GM19023 (cell line): ENCODE measurements around the gene PKD1.

Experiments
- ATAC-seq: cut with Tn5 transposase; IDR thresholded peaks from one replicate; pipeline ENCODE4 v1.9.1; 2021; ENCODE audit warnings: mild to moderate bottlenecking, moderate library complexity; ENCODE audit not compliant: unreplicated experiment

PKD1 gene

GRCh38 chr16:2078691-2079090 lies 57.0 kb downstream of the PKD1 start:
- no peak for ATAC-seq

- ATAC-seq, result no peak
Observed at GRCh38 chr16:2078096-2078495, 57.6 kb downstream of the PKD1 start.

GRCh38 chr16:2077696-2078095 lies 58.0 kb downstream of the PKD1 start:
- ATAC-seq, result no peak

DNA sequence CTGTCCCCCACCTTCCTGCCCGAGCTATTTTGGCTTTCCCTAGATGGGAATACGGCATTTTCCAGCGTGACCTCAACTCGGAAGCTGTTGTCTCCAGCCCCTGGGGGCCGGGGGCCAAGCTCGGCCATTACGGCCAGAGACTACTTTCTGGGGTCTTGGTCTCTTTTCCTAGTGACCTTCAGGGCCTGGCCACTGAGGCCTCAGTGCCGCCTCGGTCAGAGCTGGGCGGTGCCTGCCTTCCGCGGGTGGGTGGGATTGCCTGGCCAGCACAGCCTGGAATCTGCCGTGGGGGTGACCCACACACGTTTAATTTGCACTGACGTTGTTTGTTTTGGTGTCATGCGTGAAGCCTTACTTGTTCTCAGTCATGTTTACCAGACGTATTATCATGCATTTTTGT lies 58.7 kb downstream of the PKD1 start:
- ATAC-seq, result no peak

DNA sequence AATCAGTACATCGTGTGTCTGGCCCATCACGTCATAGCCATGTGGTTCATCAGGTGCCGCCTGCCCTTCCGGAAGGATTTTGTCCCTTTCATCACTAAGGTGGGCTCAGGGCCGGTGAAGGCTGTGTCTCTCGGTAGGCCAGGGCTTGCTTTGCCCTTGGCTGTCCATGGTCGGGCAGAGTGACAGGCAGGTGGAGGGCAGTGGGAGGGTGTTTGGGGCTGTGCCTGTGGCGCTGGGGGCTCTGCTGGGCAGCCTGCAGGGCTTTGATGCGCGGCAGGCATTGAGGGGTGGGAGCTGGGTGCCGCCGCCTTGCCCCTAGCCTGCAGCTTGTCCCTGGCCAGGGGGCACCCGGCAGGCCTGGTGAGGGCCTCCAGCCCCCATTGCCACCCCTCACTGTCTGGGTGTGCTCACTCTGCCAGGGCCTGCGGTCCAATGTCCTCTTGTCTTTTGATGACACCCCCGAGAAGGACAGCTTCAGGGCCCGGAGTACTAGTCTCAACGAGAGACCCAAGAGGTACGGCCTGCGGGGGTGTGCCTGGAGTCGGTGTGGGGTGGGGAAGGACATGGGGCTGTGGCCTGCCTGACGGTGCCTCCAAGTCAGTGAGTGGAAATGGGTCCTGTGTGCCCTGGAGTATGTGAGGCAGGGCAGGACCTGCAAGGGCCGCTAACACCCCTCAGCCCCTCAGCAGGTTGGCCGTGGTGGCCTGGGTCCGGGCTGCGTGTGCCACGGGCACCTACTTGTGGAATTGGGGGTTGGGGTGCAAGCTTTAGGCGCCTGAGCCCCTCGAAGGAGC lies 59.4 kb downstream of the PKD1 start:
- no peak for ATAC-seq

DNA sequence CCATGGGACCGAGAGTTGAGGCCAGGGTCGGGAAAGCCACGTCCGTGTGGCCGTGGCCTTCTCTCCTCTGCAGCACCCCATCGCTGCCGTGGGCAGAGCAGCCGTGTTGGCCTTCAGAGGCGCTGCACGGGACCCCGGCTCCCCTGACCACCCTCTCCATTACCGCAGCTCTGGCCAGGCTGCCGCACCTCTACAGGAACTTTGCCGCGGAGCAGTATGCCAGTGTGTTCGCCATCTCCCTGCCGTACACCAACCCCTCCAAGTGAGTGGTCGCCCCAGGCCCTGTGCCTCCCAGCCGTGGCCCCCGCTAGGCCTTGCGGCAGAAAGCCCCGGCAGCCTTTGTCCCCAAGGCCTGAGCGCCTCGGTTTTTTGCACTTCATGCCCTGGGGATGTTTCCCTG lies 60.1 kb downstream of the PKD1 start:
- ATAC-seq, result no peak

GRCh38 chr16:2074071-2074470 lies 61.6 kb downstream of the PKD1 start:
- ATAC-seq, result no peak

DNA sequence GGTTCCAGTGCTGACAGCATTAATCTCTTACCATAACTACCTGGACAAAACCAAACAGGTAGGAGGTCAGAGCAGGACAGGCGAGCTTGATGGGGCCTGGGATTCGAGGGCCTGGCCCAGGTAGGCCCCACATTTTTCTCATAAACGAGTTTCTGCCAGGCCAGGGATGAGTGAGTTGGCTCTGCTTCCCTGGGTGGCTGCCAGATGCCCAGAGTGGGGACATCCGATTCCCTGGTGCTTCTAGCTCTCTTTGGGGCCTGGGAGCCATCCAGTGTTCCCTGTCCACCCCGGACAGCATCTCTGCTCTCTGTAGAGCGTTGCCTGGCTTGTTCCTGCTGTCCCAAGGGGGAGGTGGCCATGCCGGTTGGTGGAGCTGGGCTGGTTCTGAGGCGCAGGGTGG lies 62.8 kb downstream of the PKD1 start:
- ATAC-seq, result no peak

- no peak for ATAC-seq
Observed at GRCh38 chr16:2071454-2072202, 64.1 kb downstream of the PKD1 start.

DNA sequence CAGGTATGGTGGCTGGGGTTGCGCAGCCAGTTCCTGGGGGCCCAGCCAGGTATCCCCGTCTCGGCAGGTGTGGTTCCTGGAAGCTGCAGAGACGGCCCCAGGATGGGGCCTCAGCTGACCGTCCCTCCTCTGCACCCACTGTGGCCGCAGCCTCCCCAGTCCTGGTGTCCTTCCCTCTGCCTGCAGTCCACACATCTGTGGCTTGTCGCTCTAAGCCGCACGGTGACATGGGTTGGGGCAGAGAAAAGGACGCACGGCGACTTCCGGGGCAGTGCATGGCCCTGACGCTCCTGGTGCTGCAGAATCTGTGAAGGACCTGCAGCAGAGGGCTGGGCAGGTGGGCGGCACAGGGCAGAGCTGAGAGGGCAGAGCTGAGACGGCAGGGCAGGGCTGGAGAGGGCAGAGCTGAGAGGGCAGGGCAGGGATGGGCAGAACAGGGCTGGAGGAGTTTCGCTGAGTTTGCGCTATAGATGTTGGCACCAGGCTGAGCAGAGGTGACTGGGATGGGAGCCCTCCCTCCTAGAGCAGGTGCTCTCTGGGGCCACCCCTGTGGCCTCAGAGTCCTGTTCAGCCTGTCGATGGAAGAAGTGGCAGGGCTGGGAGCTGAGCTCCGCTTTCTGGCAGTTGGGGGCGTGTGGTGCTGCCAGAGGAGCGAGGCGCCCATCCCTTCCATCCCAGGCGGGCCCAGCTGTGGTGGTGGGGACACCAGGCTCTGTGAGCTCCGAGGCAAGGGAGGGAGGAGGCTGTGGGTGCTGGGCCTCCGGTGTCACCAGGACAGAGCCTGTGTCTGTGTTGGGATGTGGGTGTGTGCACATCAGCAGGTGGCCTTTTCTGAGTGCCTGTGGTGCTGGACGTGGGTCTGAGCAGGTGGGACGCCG lies 64.9 kb downstream of the PKD1 start:
- ATAC-seq, result no peak

GRCh38 chr16:2066139-2066538 lies 69.6 kb downstream of the PKD1 start:
- no peak for ATAC-seq

DNA sequence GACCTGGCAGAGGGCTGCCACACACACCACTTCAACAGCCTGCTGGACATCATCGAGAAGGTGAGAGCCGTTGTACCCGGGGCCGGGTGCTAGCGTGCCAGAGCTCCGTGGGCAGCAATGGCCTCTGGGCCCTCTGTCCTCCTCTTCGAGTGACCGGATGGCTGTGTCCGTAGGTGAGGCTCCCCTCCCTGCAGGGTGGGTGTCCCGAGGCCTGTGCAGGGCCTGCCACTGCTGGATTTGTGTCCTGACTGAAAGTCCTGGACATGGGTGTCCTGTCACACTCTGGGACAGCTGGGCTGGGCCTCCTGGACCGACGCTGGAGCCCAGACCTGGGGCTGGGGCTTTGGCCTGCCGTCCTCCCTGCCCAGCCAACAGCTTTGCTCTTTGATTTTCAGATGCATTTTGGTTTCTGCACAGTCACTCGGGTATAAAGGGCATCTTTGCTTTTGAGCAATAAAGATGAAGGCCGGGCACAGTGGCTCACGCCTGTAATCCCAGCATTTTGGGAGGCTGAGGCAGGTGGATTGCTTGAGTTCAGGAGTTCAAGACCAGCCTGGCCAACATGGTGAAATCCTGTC lies 71.2 kb downstream of the PKD1 start:
- ATAC-seq, result no peak

DNA sequence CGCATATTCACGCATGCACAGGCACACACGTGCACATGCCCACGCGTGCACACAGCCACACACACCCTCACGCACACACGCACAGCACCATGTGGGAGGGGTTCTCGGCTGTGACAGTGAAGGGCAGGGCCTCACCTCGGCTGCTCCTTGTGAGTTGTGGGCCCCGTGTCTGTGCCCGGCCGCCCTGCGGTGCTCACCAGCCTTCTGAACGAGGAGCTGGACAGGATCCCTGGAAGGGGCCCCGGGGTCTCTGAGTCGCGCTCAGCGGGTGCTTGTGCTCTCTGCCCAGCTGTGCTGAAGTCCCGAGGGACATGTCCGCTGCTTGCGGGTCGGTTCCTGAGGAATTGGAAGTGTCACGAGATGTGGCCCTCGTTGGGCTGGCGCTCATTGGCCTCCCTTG lies 71.8 kb downstream of the PKD1 start:
- no peak for ATAC-seq

DNA sequence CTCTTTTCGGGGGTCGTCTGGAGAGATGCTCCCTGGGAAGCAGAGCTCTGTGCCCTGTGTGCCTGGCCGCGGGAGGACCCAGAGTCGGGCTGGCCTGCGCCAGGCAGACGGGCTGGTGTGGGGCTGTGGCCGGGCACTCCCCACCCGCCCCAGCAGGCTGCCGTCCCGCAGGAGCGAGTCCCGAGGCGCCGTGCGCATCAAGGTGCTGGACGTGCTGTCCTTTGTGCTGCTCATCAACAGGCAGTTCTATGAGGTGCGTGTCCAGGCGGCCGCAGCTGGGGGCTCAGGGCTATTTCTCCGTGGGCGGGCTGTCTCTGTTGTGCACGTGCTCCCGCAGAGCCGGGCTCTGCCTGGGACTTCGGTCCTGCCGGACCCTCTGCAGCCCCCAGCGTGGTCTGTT lies 72.9 kb downstream of the PKD1 start:
- ATAC-seq, result no peak

DNA sequence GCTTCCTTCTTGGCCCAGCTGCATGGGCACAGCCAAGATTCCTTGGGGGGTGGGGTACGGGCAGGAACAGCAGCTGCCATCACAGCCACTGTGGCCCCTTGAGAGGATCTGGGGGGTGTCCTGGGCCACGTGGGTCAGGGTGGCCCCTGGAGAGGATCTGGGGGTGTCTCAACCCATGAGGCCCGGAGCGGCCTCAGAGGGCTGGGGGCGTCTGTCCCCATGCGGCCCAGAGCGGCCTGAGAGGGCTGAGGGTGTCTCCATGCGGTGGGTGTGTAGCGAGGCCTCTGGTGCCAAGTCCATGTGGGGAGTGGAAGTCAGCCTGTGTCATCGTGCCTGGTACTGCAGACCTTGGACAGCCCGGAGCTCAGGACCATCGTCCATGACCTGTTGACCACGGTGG lies 74.2 kb downstream of the PKD1 start:
- ATAC-seq, result no peak

GRCh38 chr16:2061023-2061422 lies 74.7 kb downstream of the PKD1 start:
- ATAC-seq, result no peak

- ATAC-seq, result no peak
Observed at GRCh38 chr16:2060346-2060745, 75.4 kb downstream of the PKD1 start.

- ATAC-seq, result no peak
Observed at GRCh38 chr16:2058872-2059271, 76.8 kb downstream of the PKD1 start.

DNA sequence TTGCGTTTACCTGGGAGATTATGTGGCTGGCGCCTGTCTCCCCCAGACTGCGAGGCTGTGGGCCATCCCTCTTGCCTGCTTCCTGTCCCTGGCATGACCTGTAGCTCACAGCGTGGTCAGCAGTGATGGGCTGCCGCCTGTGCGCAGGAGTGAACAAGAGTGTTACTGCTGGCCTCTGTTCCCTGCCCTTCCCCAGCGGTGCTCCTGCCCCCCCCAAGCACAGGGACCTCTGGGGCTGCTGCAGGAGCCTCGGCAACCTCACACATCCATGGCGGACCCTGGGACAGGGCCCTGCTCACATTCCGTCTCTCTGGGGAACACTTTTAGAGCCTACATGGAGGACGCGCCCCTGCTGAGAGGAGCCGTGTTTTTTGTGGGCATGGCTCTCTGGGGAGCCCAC lies 77.3 kb downstream of the PKD1 start:
- ATAC-seq, result no peak

DNA sequence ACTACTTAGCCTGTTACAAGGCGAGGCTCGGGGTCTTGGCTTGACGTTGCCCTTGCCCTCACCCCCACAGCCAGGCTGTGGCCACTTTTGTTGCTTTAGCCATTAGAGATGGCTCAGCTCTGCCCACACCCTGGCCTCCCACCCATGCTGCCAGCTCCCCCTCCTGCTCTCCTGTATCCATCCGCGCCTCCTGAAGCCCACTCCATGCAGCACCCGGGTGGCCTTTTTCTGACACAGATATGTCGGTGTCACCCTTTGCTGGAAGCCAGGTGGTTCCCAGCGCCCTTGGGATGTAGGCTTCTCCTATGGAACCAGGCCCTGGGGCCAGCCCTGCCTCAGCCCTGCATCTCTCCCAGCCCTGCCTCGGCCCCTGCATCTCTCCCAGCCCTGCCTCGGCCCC lies 78.3 kb downstream of the PKD1 start:
- no peak for ATAC-seq
